ENCODE measurements around the gene TSPYL1. TPM values are rescaled to one million over a fixed set of nuclear protein-coding genes. Genes with fewer than 3 reads are reported as not detected.

Gene TSPYL1
- total and polyA plus RNA-seq, 2 experiments from 2014 or later: 71.5 to 89.1 TPM

GRCh38 chr6:116253188-116253504 lies 26.6 kb downstream of the TSPYL1 start:
- 2% methylated on average over 11 of the region's 11 CpGs for WGBS, 2 experiments (ENCODE audit: low coverage in 1 of 2, low lambda C conversion rate in 2 of 2, missing lambda C conversion rate in 2 of 2)
- Histone ChIP-seq H3K9me3 (ENCODE audit: low read depth) (no peaks in the 10 kb centered on the region), H3K4me3 (peak overlapping the region; percentile 96), H3K9ac (peak overlapping the region; percentile 92), H3K27ac (peak overlapping the region; percentile 87), H4K20me1 (ENCODE audit: insufficient read depth) (no peaks in the 10 kb centered on the region), H3K9me2 (ENCODE audit: insufficient read depth) (no peaks in the 10 kb centered on the region), H3K27me3 (replicated peaks; ENCODE audit: insufficient read depth) (no peaks in the 10 kb centered on the region), H3K4me1 (ENCODE audit: insufficient read depth) (peaks cover 55% of the 10 kb centered on the region), H2AFZ (peak overlapping the region; percentile 93), H3F3A (ENCODE audit: insufficient read depth) (peaks cover 32% of the 10 kb centered on the region), H3K79me2 (ENCODE audit: insufficient read depth) (peaks cover 72% of the 10 kb centered on the region), H3K36me3 (ENCODE audit: low read depth) (peaks cover 6% of the 10 kb centered on the region; the same call in 1 of the 2 replicates), H3K4me2 (ENCODE audit: unreplicated experiment) (peak overlapping the region; percentile 96)
- in situ Hi-C loops (cut with MboI): no loop called here
- no peak for DNase-seq
- TF ChIP-seq EZH2 (IDR thresholded peaks at IDR 0.05; ENCODE audit: insufficient read depth, poor library complexity, severe bottlenecking) (no peak), EZH2phosphoT487 (IDR thresholded peaks at IDR 0.05; ENCODE audit: insufficient read depth, low read depth) (no peak)

GRCh38 chr6:116251568-116252384 lies 28.0 kb downstream of the TSPYL1 start:
- Histone ChIP-seq H3K9me3 (ENCODE audit: low read depth) (no peaks in the 10 kb centered on the region), H2AFZ (peak overlapping the region; percentile 32), H3K27ac (peak overlapping the region; percentile 68), H3K27me3 (replicated peaks; ENCODE audit: insufficient read depth) (no peaks in the 10 kb centered on the region), H3K9ac (peak overlapping the region; percentile 64), H3K4me2 (ENCODE audit: unreplicated experiment) (peak overlapping the region; percentile 96), H3K4me1 (ENCODE audit: insufficient read depth) (peaks cover 55% of the 10 kb centered on the region), H3K4me3 (peak overlapping the region; percentile 96), H3K79me2 (ENCODE audit: insufficient read depth) (peaks cover 77% of the 10 kb centered on the region), H3F3A (ENCODE audit: insufficient read depth) (peaks cover 42% of the 10 kb centered on the region), H4K20me1 (ENCODE audit: insufficient read depth) (no peaks in the 10 kb centered on the region), H3K9me2 (ENCODE audit: insufficient read depth) (no peaks in the 10 kb centered on the region), H3K36me3 (ENCODE audit: low read depth) (peaks cover 6% of the 10 kb centered on the region; the same call in 1 of the 2 replicates)
- WGBS, 2 experiments (ENCODE audit: low coverage in 1 of 2, low lambda C conversion rate in 2 of 2, missing lambda C conversion rate in 2 of 2): 40 to 42% methylated on average over 6 of the region's 6 CpGs
- in situ Hi-C loops (cut with MboI): no loop called here
- no peak for TF ChIP-seq EZH2 (IDR thresholded peaks at IDR 0.05; ENCODE audit: insufficient read depth, poor library complexity, severe bottlenecking)
- no peak for TF ChIP-seq EZH2phosphoT487 (IDR thresholded peaks at IDR 0.05; ENCODE audit: insufficient read depth, low read depth)
- peak; percentile 89 for DNase-seq

DNA sequence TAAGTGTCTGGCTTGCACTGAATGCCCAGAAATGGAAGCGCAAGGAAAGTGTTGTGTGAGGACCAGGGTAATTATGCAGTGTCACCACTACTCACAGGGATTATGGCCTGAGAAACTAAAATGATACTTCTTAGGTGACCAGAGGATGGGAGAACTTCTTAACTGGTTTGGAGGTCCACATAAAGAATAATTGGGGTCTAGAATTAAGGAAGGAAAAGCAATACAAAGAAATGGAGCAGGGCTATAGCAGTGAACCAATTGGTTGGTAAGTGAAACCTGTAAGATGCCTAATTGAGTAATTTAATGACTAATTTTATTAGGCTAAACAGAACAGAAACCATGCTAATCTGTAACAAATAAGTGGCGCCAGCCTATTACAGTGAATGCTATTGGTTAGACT lies 31.2 kb downstream of the TSPYL1 start:
- peak overlapping the region; percentile 96 for H3K4me2 ChIP-seq (ENCODE audit: unreplicated experiment)
- H2AFZ ChIP-seq: no peak overlapping the region
- no peak for DNase-seq
- H3K9ac ChIP-seq: no peak overlapping the region
- H3K4me1 ChIP-seq (ENCODE audit: insufficient read depth): peaks cover 53% of the 10 kb centered on the region
- H3K9me2 ChIP-seq (ENCODE audit: insufficient read depth): no peaks in the 10 kb centered on the region
- peaks cover 37% of the 10 kb centered on the region for H3F3A ChIP-seq (ENCODE audit: insufficient read depth)
- no peaks in the 10 kb centered on the region for H3K9me3 ChIP-seq (ENCODE audit: low read depth)
- no peaks in the 10 kb centered on the region for H4K20me1 ChIP-seq (ENCODE audit: insufficient read depth)
- in situ Hi-C loops (cut with MboI): no loop called here
- H3K4me3 ChIP-seq: 0 out of 2 replicates have a peak overlapping the region, but pooled peaks have one; percentile 96
- H3K27me3 ChIP-seq (replicated peaks; ENCODE audit: insufficient read depth): no peaks in the 10 kb centered on the region
- peaks cover 6% of the 10 kb centered on the region; the same call in 1 of the 2 replicates for H3K36me3 ChIP-seq (ENCODE audit: low read depth)
- no peak for TF ChIP-seq EZH2phosphoT487 (IDR thresholded peaks at IDR 0.05; ENCODE audit: insufficient read depth, low read depth)
- TF ChIP-seq EZH2 (IDR thresholded peaks at IDR 0.05; ENCODE audit: insufficient read depth, poor library complexity, severe bottlenecking): no peak
- peaks cover 58% of the 10 kb centered on the region for H3K79me2 ChIP-seq (ENCODE audit: insufficient read depth)
- 87 to 92% methylated on average over 2 of the region's 2 CpGs for WGBS, 2 experiments (ENCODE audit: low coverage in 1 of 2, low lambda C conversion rate in 2 of 2, missing lambda C conversion rate in 2 of 2)
- no peak overlapping the region for H3K27ac ChIP-seq

- Histone ChIP-seq H3K9ac (no peak overlapping the region), H3K9me2 (ENCODE audit: insufficient read depth) (no peaks in the 10 kb centered on the region), H3K36me3 (ENCODE audit: low read depth) (peaks cover 6% of the 10 kb centered on the region; the same call in 1 of the 2 replicates), H3K9me3 (ENCODE audit: low read depth) (no peaks in the 10 kb centered on the region), H4K20me1 (ENCODE audit: insufficient read depth) (no peaks in the 10 kb centered on the region), H2AFZ (no peak overlapping the region), H3K4me2 (ENCODE audit: unreplicated experiment) (no peak overlapping the region), H3F3A (ENCODE audit: insufficient read depth) (peaks cover 31% of the 10 kb centered on the region), H3K27ac (no peak overlapping the region), H3K27me3 (replicated peaks; ENCODE audit: insufficient read depth) (no peaks in the 10 kb centered on the region), H3K4me3 (no peak overlapping the region), H3K4me1 (ENCODE audit: insufficient read depth) (peaks cover 46% of the 10 kb centered on the region), H3K79me2 (ENCODE audit: insufficient read depth) (peaks cover 45% of the 10 kb centered on the region)
- in situ Hi-C loops (cut with MboI): no loop called here
- TF ChIP-seq EZH2 (IDR thresholded peaks at IDR 0.05; ENCODE audit: insufficient read depth, poor library complexity, severe bottlenecking) (no peak), EZH2phosphoT487 (IDR thresholded peaks at IDR 0.05; ENCODE audit: insufficient read depth, low read depth) (no peak)
- DNase-seq: no peak
Measured at GRCh38 chr6:116247285-116247684, 32.4 kb downstream of the TSPYL1 start.
